HG03066 (cell line): ENCODE results near the gene CDH15.

Experiments
- ATAC-seq: cut with Tn5 transposase; IDR thresholded peaks from one replicate; pipeline ENCODE4 v1.9.1; 2021; ENCODE audit warnings: low read depth; ENCODE audit not compliant: unreplicated experiment

CDH15 gene

DNA sequence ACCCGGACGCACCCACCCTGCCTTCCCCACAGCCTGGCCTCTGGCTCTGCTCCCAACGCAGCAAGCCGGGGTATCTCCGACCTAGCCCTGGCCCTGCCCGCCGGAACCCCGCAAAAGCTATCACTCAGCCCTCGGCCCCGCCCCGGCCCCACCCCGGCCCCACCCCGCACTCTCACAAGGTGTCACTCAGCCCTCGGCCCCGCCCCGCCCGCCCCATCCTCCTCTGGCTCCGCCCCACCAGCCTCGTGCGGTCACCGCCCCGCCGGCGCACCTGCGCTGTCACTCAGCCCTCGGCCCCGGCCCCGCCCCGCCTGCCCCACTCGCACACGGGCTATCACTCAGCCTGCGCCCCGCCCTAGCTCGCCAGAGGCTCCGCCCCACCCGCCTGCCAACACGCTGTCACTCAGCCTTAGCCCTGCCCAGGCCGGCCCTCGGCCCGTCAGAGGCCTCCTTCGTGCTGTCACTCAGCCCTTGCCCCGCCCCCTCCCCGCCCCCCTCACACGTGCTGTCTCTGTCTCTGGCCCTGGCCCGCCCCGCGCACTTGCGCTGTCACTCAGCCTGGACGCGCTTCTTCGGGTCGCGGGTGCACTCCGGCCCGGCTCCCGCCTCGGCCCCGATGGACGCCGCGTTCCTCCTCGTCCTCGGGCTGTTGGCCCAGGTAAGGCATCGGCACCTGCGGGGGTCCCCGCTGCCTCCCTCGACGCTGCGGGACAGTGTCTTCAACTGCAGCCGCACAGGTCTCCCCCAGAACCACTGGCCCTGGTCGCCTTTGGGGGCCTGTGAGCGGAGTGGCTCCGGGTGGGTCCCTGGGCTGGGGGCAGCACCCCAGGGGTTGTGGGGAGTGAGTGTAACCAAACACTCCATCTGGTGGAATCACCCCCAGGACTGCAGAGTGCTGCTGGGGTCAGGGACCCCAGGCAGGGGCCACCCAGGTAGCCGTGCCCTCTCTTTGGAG lies at the start of gene CDH15:
Gene CDH15 (plus strand): TSS at position 533 of the 955 bp plus-strand sequence. CDS start 84 bp downstream, at position 617.
- peak; percentile 59 for ATAC-seq

DNA sequence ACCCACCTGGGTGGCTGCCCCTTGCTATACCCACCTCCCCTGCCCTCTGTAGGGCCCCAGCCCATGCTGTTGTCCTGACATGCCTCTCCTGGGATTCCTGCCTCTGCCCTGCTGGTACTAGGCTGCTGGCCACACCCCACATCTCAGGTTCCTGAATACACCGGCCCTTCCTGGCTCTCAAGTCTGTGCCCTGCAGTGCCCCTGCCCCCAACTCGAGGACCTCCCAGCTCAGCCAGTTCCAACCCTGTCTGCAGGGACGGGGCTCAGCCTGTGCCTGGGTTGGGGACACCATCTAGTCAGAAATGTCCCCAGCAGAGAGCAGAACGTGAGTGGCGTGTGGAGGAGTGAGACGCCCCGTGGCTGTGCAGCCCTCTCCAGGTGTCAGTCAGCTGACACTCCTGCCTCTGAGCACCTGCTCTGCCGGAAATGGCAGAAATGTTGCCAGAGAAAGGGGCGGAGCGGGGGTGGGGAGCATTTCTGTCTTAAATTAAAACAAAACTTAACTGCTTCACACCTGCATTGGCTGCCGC lies 49.2 kb upstream of the CDH15 start:
- no peak for ATAC-seq

GRCh38 chr16:89123001-89123830 lies 48.3 kb upstream of the CDH15 start:
- ATAC-seq, result no peak

GRCh38 chr16:89123831-89124100 lies 47.8 kb upstream of the CDH15 start:
- ATAC-seq, result no peak

DNA sequence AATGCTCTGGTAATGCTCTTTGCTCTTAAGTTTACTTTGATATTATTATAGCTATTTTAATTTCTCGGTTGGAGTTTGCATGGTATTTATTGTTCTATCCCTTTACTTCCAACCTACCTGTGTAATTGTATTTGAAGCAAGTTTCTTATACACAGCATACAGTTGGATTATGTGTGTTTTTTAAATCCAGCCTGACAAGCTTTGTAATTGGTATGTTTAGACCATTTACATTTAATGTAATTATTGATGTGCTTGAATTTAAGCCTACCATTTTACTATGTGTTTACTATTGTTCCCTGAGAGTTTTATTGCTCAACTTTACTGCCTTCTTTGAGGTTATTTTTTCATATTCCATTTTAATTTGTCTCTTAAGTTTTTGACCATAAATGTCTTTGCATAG lies 42.2 kb upstream of the CDH15 start:
- ATAC-seq, result no peak

DNA sequence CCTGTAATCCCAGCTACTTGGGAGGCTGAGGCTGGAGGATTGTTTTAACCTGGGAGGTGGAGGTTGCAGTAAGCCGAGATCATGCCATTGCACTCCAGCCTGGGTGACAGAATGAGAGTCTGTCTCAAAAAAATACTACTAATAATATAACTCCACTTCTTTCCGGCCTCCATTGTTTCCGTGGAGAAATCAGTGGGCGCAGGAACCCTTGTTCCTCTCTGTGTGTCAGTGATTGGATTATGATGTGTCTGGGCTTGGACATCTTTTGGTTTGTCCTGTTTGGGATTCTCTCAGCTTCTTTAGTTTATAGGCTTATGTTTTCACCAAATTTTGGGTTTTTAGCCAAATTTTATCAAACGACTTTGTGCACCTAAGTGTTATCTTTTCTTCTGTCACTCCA lies 41.1 kb upstream of the CDH15 start:
- no peak for ATAC-seq

DNA sequence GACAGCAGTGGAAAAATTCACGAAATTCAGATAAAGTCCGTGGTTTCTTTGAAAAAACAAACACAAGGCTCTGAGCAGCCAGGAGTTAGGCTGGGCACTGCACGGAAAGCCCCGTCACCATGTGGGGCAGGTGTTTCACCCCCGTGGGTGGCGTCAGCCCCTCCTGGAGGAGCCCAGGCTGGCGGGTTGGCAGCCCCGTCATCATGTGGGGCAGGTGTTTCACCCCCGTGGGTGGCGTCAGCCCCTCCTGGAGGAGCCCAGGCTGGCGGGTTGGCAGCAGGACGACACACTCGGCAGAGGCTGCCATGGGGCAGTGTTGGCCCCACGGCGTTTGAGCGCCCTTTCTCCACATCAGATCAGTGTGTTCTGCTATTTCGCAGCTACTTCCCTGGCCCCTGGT lies 39.8 kb upstream of the CDH15 start:
- no peak for ATAC-seq

- no peak for ATAC-seq
Observed at GRCh38 chr16:89132194-89133005, 39.1 kb upstream of the CDH15 start.

GRCh38 chr16:89133457-89134127 lies 38.0 kb upstream of the CDH15 start:
- no peak for ATAC-seq

DNA sequence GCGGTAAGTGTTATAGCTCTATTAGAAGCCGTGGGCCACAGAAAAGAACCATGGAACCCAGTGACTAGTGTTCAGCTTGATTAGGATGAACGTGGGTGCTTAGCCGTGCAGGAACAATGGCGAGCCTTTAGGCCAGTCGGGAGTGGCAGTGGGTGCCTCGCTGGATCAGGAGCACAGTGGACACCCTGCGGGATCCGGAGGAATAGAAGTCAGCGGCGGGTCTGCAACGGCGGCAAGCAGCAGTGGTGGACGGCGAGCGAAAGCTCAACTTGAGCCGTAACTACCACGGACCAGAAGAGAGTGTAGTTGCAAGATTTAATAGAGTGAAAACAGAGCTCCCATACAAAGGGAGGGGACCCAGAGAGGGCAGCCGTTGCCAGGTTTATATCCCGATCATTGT lies 37.3 kb upstream of the CDH15 start:
- ATAC-seq, result no peak

GRCh38 chr16:89135166-89135565 lies 36.4 kb upstream of the CDH15 start:
- ATAC-seq, result no peak

DNA sequence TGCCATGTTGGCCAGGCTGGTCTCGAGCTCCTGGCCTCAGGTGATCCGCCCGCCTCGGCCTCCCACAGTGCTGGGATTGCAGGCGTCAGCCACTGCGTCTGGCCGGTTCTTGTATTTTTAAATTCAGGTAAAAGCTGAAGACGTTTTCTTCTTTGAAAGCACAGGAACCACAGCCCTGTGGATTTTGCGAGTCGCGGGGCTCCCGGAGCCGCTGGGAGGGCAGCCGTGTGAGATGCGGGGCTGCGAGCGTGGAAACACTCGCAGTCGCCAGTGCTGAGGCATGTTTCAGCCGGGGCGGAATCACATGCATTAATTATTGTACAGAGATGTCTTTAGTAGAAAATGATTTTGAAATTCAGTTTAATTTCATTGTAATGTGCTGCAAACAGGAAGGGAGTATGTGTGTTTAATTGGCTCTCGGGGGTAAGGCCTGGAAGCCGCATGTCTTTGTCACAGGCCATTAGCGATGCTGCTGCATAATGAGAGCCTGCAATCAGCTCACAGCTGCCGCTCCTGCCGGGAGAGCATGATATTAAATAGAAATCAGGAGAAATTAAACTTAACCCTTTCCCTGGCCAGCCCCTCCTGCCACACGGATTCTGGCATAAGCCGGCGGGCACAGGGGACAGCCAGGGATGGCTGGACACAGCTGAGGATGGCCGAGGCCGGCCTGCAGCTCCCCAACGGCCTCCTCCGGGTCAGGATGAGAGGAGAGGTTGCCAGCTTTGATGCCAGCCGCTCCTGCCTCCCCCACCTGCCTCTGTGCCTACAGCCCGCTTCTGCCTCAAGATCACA lies 35.4 kb upstream of the CDH15 start:
- no peak for ATAC-seq

- no peak for ATAC-seq
Observed at GRCh38 chr16:89136931-89137330, 34.6 kb upstream of the CDH15 start.

- ATAC-seq, result no peak
Observed at GRCh38 chr16:89137666-89138512, 33.7 kb upstream of the CDH15 start.

- no peak for ATAC-seq
Observed at GRCh38 chr16:89138513-89138795, 33.1 kb upstream of the CDH15 start.

- ATAC-seq, result no peak
Observed at GRCh38 chr16:89138843-89139520, 32.6 kb upstream of the CDH15 start.

- ATAC-seq, result no peak
Observed at GRCh38 chr16:89139907-89140361, 31.6 kb upstream of the CDH15 start.

GRCh38 chr16:89140401-89140800 lies 31.1 kb upstream of the CDH15 start:
- ATAC-seq, result no peak
